NB4 (cell line): ENCODE results near the gene IDS.

Experiments used
- MYC ChIP-seq: IDR thresholded peaks from 2 replicates; pipeline ENCODE4 v1.6.1; 2011; ENCODE audit warnings: low read depth, low read length
- POLR2A ChIP-seq: IDR thresholded peaks from 2 replicates; pipeline ENCODE4 v1.6.1; 2011; ENCODE audit warnings: mild to moderate bottlenecking; ENCODE audit not compliant: insufficient read length; ENCODE audit errors: extremely low read depth
- TF ChIP-seq, protein P1 (sequence below): IDR thresholded peaks from one replicate; pipeline ENCODE4 v1.5.1; 2012; ENCODE audit warnings: low read depth, low read length
- TF ChIP-seq, protein P2 (sequence below): IDR thresholded peaks from 2 replicates; pipeline ENCODE4 v1.6.1; 2011; ENCODE audit warnings: low read depth, low read length

GRCh38 chrX:149493567-149494562, 11.2 kb downstream of the IDS start:
- TF ChIP-seq, protein P1, sequence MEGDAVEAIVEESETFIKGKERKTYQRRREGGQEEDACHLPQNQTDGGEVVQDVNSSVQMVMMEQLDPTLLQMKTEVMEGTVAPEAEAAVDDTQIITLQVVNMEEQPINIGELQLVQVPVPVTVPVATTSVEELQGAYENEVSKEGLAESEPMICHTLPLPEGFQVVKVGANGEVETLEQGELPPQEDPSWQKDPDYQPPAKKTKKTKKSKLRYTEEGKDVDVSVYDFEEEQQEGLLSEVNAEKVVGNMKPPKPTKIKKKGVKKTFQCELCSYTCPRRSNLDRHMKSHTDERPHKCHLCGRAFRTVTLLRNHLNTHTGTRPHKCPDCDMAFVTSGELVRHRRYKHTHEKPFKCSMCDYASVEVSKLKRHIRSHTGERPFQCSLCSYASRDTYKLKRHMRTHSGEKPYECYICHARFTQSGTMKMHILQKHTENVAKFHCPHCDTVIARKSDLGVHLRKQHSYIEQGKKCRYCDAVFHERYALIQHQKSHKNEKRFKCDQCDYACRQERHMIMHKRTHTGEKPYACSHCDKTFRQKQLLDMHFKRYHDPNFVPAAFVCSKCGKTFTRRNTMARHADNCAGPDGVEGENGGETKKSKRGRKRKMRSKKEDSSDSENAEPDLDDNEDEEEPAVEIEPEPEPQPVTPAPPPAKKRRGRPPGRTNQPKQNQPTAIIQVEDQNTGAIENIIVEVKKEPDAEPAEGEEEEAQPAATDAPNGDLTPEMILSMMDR: peak; percentile 22
- TF ChIP-seq POLR2A (no peak), MYC (no peak)
- TF ChIP-seq, protein P2, sequence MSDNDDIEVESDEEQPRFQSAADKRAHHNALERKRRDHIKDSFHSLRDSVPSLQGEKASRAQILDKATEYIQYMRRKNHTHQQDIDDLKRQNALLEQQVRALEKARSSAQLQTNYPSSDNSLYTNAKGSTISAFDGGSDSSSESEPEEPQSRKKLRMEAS: no peak
